IPS DF 4.7 (cell line): ENCODE data around the gene RINL.

ENCODE experiments used
- DNase-seq: peaks from one replicate; pipeline ENCODE4 v3.0.0-alpha.2; 2013; ENCODE audit warnings: low spot score; ENCODE audit errors: extremely low read depth

RINL gene, protein sequence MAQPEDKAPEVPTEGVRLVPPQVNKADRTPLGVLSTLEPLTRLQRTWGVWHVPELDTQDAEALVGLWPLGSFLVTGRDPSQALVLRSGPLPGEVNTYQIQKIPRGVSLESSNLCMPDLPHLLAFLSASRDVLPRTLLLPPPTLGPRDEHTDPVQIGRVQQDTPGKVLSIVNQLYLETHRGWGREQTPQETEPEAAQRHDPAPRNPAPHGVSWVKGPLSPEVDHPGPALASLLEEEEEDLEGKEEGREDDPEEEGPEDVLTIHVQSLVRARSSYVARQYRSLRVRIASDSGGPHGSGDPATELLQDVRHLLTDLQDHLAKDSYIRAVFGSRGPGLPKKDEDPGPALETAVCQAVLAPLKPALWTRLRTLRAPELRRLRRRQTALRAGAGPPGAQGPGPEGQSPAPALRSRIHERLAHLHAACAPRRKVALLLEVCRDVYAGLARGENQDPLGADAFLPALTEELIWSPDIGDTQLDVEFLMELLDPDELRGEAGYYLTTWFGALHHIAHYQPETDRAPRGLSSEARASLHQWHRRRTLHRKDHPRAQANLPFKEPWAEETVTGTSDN

DNA sequence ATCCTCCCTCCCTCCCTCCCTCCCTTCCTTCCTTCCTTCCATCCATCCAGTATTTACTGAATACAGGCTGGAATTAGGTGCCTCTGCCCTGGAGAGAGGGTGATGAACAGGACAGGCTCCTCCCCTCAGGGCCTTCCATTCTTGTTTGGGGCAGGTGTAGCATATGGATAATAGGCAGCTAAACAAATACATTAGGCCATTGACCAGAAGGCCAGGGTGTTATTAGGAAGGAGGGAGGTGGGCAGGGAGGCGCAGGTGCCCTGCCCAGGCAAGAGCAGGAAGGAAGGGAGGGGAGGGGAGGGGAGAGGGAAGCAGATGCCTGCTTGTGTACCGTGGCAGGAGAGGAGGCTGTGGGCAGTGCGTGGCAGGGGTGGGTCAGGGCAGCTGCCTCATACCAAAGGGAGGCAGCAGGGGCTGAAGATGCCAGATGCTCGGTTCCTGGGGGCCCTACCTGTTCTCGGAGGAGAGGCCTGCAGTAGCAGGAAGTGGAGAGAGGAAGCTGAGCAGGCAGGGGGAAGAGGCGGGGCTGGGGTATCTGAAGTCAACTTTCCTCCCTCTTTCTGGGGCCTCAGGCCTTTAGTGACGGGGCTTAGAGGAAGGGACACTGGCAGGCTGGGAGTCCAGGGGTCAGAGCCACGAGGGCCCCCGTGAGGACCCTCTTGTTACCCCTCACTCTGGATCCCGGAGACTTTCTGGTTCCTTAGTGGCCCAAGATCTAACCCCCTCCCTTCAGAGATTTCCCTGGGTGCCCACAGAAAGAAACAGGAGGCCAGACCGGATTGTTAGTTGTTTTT lies at the start of gene RINL:
Gene RINL, minus strand, starts transcription at position 495 of the 794 bp plus-strand sequence. CDS start 1,533 bp downstream, outside the sequence.
- DNase-seq: no peak

DNA sequence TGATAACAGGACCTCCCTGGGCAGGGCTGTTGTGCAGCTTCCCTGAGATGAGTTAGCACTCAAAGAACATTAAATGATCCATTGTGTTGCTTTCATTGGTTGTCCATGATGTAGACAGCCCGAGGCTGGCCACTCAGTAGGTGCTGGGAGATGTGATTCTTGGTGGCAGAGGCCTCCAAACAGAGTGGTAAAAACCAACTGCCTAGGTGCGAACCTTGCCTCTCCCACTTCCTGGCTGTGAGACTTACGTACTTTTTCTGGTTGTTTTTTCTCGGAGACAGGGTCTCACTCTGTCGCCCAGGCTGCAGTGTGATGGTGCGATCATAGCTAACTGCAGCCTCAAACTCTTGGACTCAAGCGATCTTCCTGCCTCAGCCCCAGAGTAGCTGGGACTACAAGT lies 46.3 kb upstream of the RINL start:
- no peak for DNase-seq

DNA sequence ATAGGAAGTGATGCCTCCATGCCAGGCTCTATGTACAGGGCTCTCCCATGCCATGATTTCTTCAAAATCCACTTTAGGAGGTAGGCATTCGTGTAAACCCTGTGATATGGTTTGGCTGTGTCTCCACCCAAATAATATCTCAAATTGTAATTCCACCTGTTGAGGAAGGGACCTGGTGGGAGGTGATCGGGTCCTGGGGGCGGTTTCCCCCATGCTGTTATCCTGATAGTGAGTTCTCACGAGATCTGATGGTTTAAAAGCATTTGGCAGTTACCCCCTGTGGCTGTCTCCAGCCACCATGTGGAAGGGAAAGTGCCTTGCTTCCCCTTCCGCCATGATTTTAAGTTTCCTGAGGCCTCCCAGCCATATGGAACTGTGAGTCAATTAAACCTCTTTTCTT lies 44.4 kb upstream of the RINL start:
- no peak for DNase-seq

DNA sequence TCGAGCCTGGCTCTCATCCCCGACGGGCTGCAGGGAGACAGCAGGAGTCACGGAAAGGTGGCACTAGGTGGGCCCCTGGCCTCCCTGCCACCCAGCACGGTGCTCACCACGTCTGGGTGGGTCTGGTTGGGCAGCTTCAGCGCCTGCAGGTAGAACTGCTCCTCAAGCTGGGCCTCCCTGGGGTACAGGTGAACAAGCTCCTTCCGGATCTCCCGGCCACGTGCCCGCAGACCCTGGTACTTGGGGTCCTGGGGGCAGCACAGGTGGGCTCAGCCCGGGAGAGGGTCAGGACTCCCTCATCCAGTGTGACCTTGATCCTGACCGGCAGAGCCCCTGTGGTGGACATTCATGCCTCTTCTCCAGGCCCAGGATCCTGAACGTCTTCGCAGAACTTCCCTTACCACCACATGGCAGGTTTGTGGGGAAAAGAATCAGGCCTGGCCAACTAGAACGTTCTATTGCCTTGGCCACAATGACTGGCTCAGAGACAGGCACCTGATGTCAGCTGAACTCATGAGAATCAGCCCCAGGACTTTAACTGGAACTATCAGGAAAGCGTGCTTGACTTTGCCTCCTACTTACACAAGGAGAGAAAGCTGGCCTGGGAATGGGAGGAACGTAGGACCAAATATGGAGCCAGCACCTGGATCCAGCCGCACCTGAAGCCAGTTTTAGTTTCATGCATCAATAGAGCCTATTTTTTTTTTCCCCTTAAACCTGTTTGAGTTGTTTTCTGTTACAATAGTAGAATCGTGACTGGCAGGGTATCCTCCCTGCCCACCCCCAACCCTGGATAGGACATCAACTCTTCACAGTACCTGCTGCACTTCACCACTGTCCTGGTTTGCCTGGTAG lies 43.6 kb upstream of the RINL start:
- no peak for DNase-seq

DNA sequence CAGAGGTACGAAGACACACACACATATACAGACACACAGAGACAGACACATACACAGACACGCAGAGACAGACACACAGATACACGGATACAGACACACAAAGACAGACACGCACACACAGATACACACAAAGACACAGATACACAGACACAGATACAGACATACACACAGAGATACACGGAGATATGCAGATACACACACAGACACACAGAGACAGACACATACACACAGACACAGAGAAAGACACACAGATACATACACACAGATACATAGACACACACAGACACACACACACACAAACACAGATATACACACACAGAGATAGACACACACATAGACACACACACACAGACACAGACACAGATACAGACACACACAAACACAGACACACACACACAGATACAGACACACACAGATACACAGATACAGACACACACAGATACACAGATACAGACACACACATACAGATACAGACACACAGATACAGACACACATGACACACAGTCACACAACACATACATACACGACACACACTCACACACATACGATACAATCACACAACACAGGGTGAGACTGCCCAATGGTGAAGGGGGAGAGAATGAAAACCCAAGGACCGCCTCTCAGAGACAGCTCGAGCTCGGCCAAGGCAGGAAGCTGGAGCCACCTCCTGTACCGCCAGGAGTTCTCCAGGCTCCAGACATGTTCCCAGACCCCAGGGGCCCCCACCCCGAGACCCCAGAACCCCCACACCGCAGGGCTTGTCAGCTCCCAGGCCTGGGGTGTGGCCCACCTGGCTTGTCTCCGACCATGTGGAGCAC lies 42.7 kb upstream of the RINL start:
- no peak for DNase-seq

DNA sequence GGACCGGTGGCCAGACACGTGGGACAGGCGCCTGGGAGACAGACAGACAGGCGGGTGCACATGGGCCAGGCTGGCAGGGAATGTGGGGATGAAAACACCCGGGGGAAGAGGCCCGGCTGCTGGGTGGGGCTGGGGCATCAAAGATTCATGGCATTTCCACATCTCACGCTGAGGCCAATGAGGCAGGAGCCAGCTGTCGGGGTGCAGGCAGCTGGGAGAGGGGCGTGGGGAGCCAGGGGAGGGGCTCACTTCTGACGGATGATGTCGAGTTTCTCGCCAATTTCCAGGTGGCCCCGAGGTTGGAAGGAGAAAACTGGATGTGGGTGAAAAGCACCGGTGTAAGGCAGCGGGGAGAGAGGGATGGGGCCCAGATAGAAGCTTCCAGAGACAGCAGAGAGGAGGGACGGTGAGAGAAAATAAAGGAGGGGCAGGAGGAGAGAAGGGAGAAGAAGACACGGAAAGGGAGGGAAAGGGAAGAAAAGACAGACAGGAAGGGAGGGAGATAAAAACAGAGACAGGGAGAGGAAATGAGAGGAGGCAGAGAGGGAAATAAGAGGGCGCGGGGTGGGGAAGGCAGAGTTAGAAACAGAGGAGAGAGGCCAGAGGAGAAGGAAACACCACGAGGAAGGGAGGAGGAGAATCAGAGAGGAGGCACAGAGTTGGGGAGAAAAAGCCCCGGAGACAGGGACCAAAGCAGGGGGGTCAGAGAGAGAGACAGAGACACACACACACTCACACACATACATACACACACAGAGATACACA lies 41.9 kb upstream of the RINL start:
- DNase-seq: no peak

DNA sequence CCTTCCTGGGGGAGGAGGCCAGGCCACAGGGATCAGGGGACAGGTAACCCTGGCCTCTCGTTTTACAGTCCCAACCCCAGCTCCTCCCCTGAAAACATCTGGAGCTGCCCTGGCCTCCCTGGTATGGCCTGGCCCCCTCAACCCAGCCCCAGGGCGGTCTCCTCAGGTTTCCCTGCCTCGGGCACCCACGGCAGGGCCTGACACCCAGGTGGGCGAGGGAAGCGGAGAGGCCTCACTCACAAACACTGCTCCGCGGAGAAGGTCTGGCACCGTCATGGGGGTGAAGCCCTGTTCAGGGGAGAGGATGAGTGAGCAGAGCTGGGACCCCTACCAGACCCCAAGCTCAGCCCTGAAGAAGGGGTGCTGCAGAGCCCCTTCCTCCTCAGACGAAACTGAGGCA lies 40.5 kb upstream of the RINL start:
- no peak for DNase-seq

DNA sequence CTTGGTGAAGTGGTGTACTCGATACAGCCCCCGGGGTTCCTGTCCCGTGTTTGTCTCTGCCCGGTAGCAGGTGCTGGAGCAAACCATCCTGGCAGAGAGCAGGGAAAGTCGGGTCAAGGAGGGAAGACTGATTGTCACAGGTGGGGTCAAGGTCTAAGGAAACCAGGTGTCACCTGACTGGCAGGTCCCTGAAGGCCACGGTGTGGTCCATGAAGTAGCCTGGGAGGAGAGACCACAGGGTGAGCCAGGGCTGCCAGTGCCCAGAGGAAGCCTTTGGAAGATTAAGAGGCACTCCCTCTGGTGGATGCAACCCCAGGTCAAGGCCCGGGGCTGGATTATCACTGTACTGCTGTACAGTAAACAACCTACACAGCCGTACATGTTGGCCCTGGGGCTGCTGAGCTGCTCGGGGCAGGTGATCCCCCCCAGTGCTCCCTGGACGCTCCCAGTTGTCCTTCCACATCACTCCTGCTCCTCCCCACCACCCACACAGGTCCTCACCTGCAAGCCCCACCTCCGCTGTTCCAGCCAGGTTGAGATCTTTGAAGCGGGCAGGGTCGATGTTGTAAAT lies 39.9 kb upstream of the RINL start:
- no peak for DNase-seq

DNA sequence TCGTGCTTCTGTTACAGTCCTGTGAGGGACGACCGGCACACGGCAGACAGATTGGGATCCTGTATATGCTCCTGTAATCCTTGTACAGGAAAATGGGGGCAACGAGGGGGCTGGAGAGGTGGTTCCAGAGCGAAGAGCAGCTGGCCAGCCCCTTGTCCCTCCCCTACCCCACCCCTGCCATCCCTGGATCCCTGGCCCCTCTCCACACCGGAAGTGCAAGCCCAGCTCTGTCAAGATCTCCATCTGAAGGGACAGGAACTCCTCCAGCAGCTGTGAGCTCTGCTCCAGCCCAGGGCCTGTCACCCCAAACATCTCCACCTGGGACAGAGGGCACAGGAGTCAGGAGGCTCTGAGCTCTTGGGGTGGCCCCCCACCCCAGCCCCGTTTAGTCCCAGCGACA lies 39.4 kb upstream of the RINL start:
- no peak for DNase-seq

DNA sequence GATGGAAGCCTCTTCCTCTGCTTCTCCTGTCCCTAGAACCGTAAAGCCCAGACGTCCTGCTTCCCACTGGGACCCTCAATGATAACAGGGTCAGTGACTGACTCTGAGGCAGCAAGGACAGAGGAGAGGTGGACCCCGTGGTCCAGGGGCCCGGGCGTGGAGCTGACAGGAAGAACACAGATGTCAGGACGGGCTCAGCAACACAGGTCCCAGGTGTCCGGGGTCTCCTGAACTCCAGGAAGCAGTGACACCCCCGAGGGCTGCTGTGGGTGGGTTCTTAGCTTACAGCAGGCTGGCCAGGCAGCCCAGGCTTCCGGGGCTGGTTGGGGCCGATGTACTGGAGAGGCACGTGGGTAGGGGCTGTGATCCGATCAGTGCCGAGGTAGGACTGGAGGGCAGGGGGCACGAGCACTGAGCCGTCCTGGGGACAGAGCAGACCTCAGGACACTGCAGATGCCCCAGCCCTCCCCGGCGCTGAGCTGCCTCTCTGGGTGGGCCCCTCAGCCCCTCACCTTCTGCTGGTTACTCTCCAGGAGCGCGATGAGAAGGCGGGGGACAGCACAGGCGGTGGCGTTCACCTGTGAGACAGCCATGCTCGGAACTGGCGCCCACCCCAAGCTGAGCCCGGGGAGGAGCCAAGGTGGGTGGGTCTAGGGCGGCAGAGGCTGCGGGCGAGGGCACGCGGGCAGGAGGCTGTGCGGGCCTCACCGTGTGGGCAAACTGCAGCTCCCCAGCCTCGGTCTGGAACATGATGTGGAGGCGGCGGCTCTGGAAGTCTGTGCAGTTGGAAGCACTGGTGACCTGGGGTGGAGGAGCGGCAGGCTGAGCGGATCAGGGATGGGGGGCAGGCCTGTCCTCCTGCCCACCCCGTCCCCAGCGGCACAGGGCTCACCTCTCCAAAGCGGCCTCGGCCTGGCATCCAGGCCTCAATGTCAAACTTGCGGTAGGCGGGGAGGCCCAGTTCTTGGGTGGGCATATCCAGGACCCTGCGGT lies 37.5 kb upstream of the RINL start:
- no peak for DNase-seq

DNA sequence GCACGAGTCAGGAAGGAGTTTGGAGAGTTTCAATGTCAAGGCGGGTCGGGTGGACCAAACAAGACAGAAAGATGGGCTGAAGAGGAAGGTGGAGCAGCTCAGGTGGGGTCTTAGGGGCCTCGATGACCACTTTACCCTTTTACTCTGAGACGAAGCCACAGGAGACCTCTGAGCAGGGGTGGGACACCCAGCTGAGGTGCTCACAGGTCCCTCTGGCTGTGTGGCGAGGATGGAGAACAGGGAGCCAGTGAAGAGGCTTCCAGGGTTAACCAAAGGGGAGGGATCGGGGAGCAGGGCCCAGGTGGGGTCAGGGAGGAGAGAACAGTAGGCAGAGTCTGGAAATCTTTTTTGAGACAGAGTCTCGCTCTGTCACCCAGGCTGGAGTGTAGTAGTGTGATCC lies 35.9 kb upstream of the RINL start:
- no peak for DNase-seq

DNA sequence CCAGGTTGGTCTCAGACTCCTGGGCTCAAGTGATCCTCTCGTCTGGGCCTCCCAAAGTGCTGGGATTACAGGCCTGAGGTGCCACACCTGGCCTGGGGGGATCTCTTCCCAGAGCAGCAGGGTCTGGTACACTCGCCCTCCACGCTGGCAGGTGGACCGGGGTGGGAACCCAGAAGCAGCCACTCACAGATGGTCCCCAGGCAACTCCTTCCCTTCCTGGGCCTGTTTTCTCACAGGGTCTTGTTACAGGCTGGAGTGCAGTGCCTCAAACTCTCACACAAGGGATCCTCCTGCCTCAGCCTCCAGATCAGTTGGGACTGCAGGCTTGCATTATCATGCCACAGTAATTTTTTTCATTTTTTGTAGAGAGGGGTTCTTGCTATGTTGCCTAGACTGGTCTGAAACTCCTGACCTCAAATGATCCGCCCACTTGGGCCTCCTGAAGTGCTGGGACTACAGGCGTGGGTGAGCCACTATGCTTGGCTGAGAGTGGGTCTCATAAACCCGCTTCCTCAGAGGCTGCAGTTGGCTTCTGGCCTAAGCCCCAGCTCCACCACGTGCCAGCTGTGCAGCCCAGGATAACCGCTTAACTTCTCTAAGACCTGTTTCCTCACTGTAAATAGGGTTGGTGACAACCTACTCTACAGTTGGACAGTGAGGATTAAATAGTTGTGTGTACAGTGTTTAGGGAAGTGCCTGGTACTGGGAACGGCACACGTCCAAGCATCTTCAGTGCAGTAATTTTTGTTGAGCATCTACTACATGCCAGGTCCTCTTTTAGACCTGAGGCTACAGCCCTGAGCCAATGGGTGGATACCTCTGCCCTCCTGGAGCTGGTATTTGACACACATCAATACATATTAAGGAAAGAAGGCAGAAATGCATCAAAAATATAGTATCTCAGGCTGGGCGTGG lies 34.8 kb upstream of the RINL start:
- no peak for DNase-seq

DNA sequence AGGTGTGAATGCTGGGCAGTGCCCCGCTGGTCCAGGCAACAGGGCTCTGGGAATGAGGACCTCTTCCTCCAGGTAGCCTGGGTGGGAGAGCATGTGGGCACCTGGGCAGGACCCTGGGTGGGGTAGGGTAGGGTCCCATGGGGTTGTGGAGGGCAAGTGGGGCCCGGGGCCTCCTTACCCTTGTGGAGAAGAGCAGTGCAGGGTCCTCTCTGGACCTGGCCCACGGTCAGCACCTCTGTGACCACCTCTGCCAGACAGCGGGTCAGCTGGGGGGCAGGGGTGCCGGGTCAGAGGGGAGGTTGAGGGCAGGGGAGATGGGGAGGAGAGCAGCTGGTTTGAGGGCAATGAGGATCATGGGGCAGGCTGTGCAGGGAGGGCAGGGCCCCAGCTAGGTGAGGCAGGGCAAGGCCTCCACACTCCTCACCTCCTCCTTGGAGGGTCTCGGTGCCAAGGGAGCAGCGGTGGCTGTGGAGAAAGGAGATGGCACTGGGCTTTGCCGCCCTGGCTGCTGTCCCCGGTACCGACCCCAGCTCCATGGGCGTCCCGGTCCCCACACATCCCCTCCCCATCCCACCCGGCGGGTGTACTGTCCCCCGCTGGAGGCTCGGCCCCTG lies 33.4 kb upstream of the RINL start:
- DNase-seq: no peak

DNA sequence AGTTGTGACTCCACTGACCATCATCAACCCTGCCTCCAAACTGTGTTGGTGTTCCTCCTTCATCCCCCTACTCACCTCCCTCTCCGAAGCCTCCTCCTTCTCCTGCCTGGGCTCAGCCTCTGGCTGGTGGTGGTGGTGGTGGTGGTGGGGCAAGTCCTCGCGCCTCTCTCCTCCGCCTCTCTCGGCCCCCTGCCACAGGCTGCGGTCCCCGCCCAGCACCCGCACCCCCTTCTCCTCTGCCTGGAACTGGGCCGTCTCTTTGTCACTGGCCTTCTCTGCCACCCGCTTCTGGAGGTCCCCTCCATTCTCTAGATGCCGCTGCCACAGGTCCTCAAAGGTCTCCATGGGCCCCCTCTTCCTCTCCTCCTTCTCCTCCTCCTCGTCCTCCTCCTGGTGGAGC lies 32.4 kb upstream of the RINL start:
- DNase-seq: no peak

DNA sequence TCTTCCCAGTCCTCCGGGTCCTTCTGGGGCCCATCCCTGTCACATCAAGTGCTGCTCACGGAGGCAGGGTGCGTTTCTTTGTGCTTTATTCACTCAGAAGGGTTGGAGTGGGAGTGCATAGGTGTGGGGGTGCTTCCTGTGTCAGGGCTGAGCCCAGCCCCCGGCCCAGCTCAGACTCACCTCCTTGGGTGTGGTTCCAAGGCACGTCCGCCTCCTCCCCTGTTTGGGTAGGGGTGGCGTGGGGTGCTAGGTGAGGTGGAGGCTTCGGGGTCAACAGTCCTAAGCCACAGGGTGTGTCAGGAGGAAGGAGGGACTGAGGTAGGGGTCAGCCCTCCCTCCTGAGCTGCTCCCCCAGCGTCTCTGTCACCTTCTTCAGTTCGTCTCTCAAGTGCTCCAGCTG lies 30.8 kb upstream of the RINL start:
- DNase-seq: no peak

DNA sequence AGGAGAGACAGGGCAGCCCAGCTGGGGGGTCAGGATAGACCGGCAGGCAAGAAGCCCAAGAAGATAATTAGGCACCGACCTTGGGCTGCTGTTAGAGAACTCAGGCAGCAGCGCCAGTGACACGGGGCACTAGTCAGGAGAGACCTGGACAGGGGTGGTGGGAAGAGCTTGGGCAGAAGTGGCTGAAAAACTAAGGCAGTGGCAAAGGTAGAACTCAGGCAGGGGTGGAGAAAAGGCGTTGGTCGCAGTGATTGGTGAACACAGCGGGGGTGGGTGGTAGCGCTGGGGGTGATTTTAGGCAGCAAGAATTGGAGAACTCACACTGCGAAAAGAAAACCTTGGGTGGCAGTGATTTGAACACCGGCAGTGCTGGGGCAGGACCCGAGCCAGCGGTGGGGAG lies 29.6 kb upstream of the RINL start:
- DNase-seq: no peak

DNA sequence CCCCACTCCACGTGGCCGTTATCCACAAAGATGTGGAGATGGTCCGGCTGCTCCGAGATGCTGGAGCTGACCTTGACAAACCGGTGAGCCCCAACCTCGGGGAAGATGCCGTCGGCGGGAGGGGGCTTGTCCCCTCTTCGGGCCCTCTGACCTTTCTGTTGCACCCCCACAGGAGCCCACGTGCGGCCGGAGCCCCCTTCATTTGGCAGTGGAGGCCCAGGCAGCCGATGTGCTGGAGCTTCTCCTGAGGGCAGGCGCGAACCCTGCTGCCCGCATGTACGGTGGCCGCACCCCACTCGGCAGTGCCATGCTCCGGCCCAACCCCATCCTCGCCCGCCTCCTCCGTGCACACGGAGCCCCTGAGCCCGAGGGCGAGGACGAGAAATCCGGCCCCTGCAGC lies 29.2 kb upstream of the RINL start:
- DNase-seq: no peak
